HepG2 (cell line): Measurements from ENCODE around the gene MYLK. TPM values are rescaled to one million over a fixed set of nuclear protein-coding genes. Genes with fewer than 3 reads are reported as not detected.

Source experiments
- ATAC-seq: fragments of 200-7000 bp; cut with Tn5 transposase; 3 replicates; pipeline ENCODE4 v1.9.1; 2020; ENCODE audit warnings: mild to moderate bottlenecking, moderate library complexity
- BruUV-seq: library from RNA; stranded (reverse); fragments of 400-500 nt; replicated peaks from 2 replicates; lab custom pipeline; 2021; lab: Mats Ljungman, UMichigan
- CTCF ChIA-PET: fragments of 300-600 bp; formaldehyde crosslinking; extraction: SDS; loops from one replicate; lab custom pipeline; 2021; ENCODE audit warnings: low total read pairs, inconsistent platforms, low intra/inter-chr PET ratio; lab: Yijun Ruan, JAX
- POLR2A ChIA-PET: fragments of 350-600 bp; sonication (Branson Sonifier 250); formaldehyde crosslinking; loops from one replicate; lab custom pipeline; 2020; ENCODE audit warnings: antibody characterized with exemption, inconsistent platforms; lab: Yijun Ruan, JAX
- DNase-seq: peaks from one replicate; pipeline ENCODE4 v3.0.0-alpha.2; 2015; ENCODE audit warnings: low spot score
- FAIRE-seq: peaks from 3 replicates; lab custom pipeline; 2011; peaks lifted over from hg19 to GRCh38; lab: Jason Lieb, UNC
- H2AFZ ChIP-seq: one replicate; pipeline ENCODE4 v1.6.1; 2011; ENCODE audit warnings: low read length, inconsistent platforms
- H3K27ac ChIP-seq: fragments of 300-600 bp; 3 replicates; pipeline ENCODE4 v1.8.0; 2011; ENCODE audit warnings: mixed run types, mild to moderate bottlenecking, mixed read lengths, low read length, inconsistent platforms; ENCODE audit not compliant: insufficient read depth; ENCODE audit errors: extremely low read length
- H3K27me3 ChIP-seq, 2 experiments: fragments of 200-600 bp in 1 of 2; 2 replicates in 1 of 2; 3 replicates in 1 of 2; pipeline versions ENCODE4 v1.6.0 to v1.8.0; 2011; ENCODE audit warnings: low read length in 2 of 2, mild to moderate bottlenecking in 2 of 2, moderate library complexity in 2 of 2, inconsistent platforms in 1 of 2; ENCODE audit not compliant: insufficient read depth in 2 of 2, control insufficient read depth in 1 of 2
- H3K36me3 ChIP-seq, 2 experiments: fragments of 200-600 bp in 1 of 2; replicated peaks in 1 of 2; 2 replicates in 1 of 2; 3 replicates in 1 of 2; pipeline versions ENCODE4 v1.5.1 to v1.8.0; 2011; ENCODE audit warnings: low read length in 2 of 2, inconsistent platforms in 1 of 2; ENCODE audit not compliant: insufficient read depth in 2 of 2, control insufficient read depth in 1 of 2
- H3K4me1 ChIP-seq: 2 replicates; pipeline ENCODE4 v1.5.1; 2012; ENCODE audit warnings: low read length, inconsistent platforms; ENCODE audit not compliant: insufficient read depth
- H3K4me2 ChIP-seq: 2 replicates; pipeline ENCODE4 v1.6.0; 2011; ENCODE audit warnings: low read depth, low read length, inconsistent platforms
- H3K4me3 ChIP-seq, 3 experiments: fragments of 200-600 bp in 1 of 3; sonication (generic), shearing (Covaris generic) in 1 of 3; replicated peaks in 1 of 3; 2 replicates each; pipeline ENCODE4 v1.5.1; 2011 to 2016; ENCODE audit warnings: low read length in 3 of 3, inconsistent platforms in 2 of 3, low read depth in 2 of 3, mild to moderate bottlenecking in 2 of 3, control low read depth in 1 of 3, mixed read lengths in 1 of 3; ENCODE audit not compliant: insufficient read depth in 1 of 3
- H3K79me2 ChIP-seq: one replicate; pipeline ENCODE4 v1.6.1; 2011; ENCODE audit warnings: low read length, inconsistent platforms; ENCODE audit not compliant: insufficient read depth
- H3K9ac ChIP-seq: 2 replicates; pipeline ENCODE4 v1.6.0; 2011; ENCODE audit warnings: mild to moderate bottlenecking, low read depth, low read length, inconsistent platforms; ENCODE audit not compliant: insufficient read depth
- H3K9me3 ChIP-seq: 2 replicates; pipeline ENCODE4 v1.5.1; 2012; ENCODE audit warnings: mild to moderate bottlenecking, low read length
- H4K20me1 ChIP-seq: 2 replicates; pipeline ENCODE4 v1.6.0; 2011; ENCODE audit warnings: inconsistent platforms, mild to moderate bottlenecking, low read length, moderate library complexity; ENCODE audit not compliant: insufficient read depth
- ISX ChIP-seq: sonication (generic); formaldehyde crosslinking; conservative IDR thresholded peaks from 2 replicates; pipeline ENCODE4 v1.5.0; 2020; ENCODE audit warnings: missing genetic modification reagents
- PCBP2 ChIP-seq: fragments of 200-400 bp; formaldehyde crosslinking; optimal IDR thresholded peaks from 2 replicates; pipeline ENCODE3; 2018; ENCODE audit warnings: low read length, low read depth; ENCODE audit not compliant: poor library complexity, severe bottlenecking
- PHF5A ChIP-seq: IDR thresholded peaks from one replicate; pipeline ENCODE4 v1.6.1; 2018; ENCODE audit warnings: low read depth, missing genetic modification reagents; ENCODE audit not compliant: unreplicated experiment
- U2AF1 ChIP-seq: fragments of 200-400 bp; formaldehyde crosslinking; optimal IDR thresholded peaks from 2 replicates; pipeline ENCODE3; 2017; ENCODE audit warnings: mild to moderate bottlenecking, low read depth, low read length
- ZXDC ChIP-seq: sonication (generic); formaldehyde crosslinking; IDR thresholded peaks from 2 replicates; pipeline ENCODE4 v1.5.0; 2020; ENCODE audit warnings: mild to moderate bottlenecking, missing genetic modification reagents
- WGBS: methylation state at CpG from one replicate; pipeline ENCODE4 v1.1.6; 2017; ENCODE audit warnings: low lambda C conversion rate; 5-methylcytosine and 5-hydroxymethylcytosine counted together
- in situ Hi-C: cut with HindIII; loops from 2 replicates; pipeline ENCODE4 v1.10.0; 2017; ENCODE audit warnings: low pct_unique_long_range_greater_than_20kb; ENCODE audit not compliant: extremely low pct_ligation_motif_present
- intact Hi-C: fragments of 100-400 bp; cut with micrococcal nuclease; formaldehyde crosslinking; loops from one replicate; pipeline ENCODE4 v1.10.0; 2022; ENCODE audit not compliant: unreplicated experiment
- polyA plus RNA-seq, 8 experiments: library from polyadenylated mRNA; depleted of rRNA in 3 of 8; stranded (reverse) in 7 of 8; unstranded in 1 of 8; fragments of >200 nt; fragmentation: Illumina TruSeq in 4 of 8; extraction: Trizol in 4 of 8; gene quantifications; 2 replicates each; pipeline versions ENCODE4 v1.2.1 to v1.2.3, GENCODE V29; 2011 to 2016; ENCODE audit warnings: low read depth in 4 of 8, missing spikeins in 1 of 8, mixed read lengths in 1 of 8; ENCODE audit not compliant: insufficient read depth in 1 of 8
- total RNA-seq, 5 experiments: library from RNA; depleted of rRNA; stranded (reverse); fragments of >200 nt; fragmentation: Illumina TruSeq; extraction: Trizol; gene quantifications; 2 replicates each; pipeline ENCODE4 v1.2.3, GENCODE V29; 2016; ENCODE audit warnings: low read depth in 1 of 5

MYLK gene
- total and polyA plus RNA-seq, 2 of the 13 experiments (the other 11 are each of a cell fraction or from before 2014, with no cell fraction given): 10.6 to 34.9 TPM

- no peak for TF ChIP-seq U2AF1
- TF ChIP-seq ZXDC (CRISPR knock-in tag): no peak
- no peak for TF ChIP-seq PCBP2
- TF ChIP-seq, all 625 proteins: peak for 0
These were observed 68.2 kb downstream of the MYLK start (continued) for GRCh38 chr3:123815981-123816380.

GRCh38 chr3:123813876-123814275 is 70.3 kb downstream of the MYLK start:
- POLR2A ChIA-PET: no interaction called here
- Histone ChIP-seq H2AFZ (no peak overlapping the region), H3K9me3 (no peaks in the 10 kb centered on the region), H3K27ac (no peak overlapping the region), H3K4me3 (no peak overlapping the region), H3K4me1 (peaks cover 61% of the 10 kb centered on the region), H3K79me2 (no peaks in the 10 kb centered on the region), H3K27me3 (no peaks in the 10 kb centered on the region), H3K9ac (no peak overlapping the region), H3K36me3 (no peaks in the 10 kb centered on the region), H4K20me1 (no peaks in the 10 kb centered on the region), H3K4me2 (no peak overlapping the region)
- no peak for DNase-seq
- CTCF ChIA-PET: no interaction called here
- no peak for ATAC-seq
- in situ Hi-C loops (no loop called here), intact Hi-C loops (no loop called here)
- FAIRE-seq: no peak
- 100% methylated on average over 4 of the region's 4 CpGs for WGBS
- TF ChIP-seq PHF5A (CRISPR knock-in tag) (no peak), ISX (CRISPR knock-in tag) (no peak)
- no TSS peak for BruUV-seq
